Measurements from ENCODE around the gene WFS1. TPM values are rescaled to one million over a fixed set of nuclear protein-coding genes. Genes with fewer than 3 reads are reported as not detected.

Gene WFS1
- total and polyA plus RNA-seq, 9 of the 15 experiments (the other 6 are each of a cell fraction or from before 2014, with no cell fraction given), result 0.01 to 0.29 (median 0.03) TPM; not detected in 5

DNA sequence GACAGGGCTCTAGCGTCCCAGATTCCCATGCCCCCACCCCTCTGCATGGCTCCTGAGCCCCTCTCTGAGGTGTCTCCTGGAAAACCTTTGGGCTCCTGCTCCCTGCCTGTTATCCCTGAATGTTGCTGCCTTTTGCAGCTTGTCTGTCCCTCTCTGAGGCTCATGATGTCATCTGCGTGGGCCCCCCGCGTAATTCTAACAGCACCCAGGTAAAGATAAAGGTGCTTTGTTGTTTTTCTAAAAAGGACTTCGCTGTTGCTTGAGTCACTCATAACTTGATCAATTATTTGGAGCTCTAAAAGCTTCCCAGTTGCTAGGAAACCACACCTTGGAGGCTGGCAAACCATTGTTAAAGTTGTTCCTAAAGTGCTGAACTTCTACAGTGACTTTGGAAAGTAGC lies 36.6 kb downstream of the WFS1 start (continued):
- no peak for TF ChIP-seq NKRF (IDR thresholded peaks at IDR 0.05; ENCODE audit: borderline replicate concordance)

DNA sequence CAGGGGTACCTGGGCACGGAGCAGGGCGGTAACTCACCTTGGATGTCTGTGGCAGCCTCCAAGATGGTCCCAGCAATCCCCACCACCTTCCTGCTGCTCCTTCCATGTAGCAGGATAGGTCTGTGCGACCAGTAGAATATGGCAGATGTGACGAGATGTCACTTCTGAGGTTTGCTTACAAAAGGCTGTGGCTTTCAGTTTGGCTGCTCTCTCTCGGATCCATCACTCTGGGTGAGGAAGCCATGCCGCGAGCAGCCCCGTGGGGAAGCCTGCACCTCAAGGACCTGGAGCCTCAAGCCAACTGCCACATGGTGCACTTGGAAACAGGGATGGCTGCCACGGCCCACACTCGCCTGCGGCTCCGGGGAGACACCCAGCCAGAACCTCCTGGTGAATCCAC lies 37.6 kb downstream of the WFS1 start:
- POLR2A ChIA-PET, result no interaction called here
- Histone ChIP-seq H3K27ac (ENCODE audit: extremely low read depth, low read depth, low read length) (no peak overlapping the region), H3K4me1 (replicated peaks in 1 of 2; ENCODE audit: control insufficient read depth in 2 of 2, insufficient read depth in 2 of 2, low read length in 2 of 2) (peaks cover 0 to 7% of the 10 kb centered on the region in 2 experiments; a peak in 1 of 5 replicates), H2AFZ (ENCODE audit: low read depth, low read length) (no peak overlapping the region), H4K20me1 (replicated peaks; ENCODE audit: control insufficient read depth, insufficient read depth, low read length) (peaks cover 9% of the 10 kb centered on the region; the same call in 1 of the 2 replicates), H3K36me3 (ENCODE audit: control insufficient read depth, insufficient read depth, low read length) (no peaks in the 10 kb centered on the region), H3K9me1 (ENCODE audit: control insufficient read depth, insufficient read depth, low read length) (no peaks in the 10 kb centered on the region), H3K27me3 (ENCODE audit: control insufficient read depth in 2 of 2, insufficient read depth in 2 of 2, low read length in 2 of 2) (peaks cover 5 to 51% of the 10 kb centered on the region in 2 experiments; a peak in 3 of 5 replicates), H3K79me2 (ENCODE audit: control insufficient read depth, insufficient read depth, low read length) (no peaks in the 10 kb centered on the region), H3K9me3 (replicated peaks; ENCODE audit: control insufficient read depth, insufficient read depth, low read depth, low read length) (no peaks in the 10 kb centered on the region), H3K4me3 (no peak overlapping the region), H3K4me2 (ENCODE audit: insufficient read depth, low read length) (no peak overlapping the region), H3K9ac (ENCODE audit: insufficient read depth in 1 of 2, low read depth in 2 of 2, low read length in 2 of 2) (no peak overlapping the region)
- TF ChIP-seq ZNF785 (CRISPR knock-in tag; IDR thresholded peaks at IDR 0.05) (no peak), RBBP5 (IDR thresholded peaks at IDR 0.05; ENCODE audit: borderline replicate concordance, insufficient read depth, low read length, poor library complexity, severe bottlenecking) (no peak), HNRNPH1 (optimal IDR thresholded peaks at IDR 0.05; ENCODE audit: low read depth, low read length) (no peak), FOS (IDR thresholded peaks at IDR 0.05; ENCODE audit: extremely low read depth, insufficient read length) (no peak), ZNF511 (CRISPR knock-in tag; IDR thresholded peaks at IDR 0.05) (no peak)
- intact Hi-C loops (cut with micrococcal nuclease) (no loop called here), in situ Hi-C loops (cut with MboI) (no loop called here)
- ATAC-seq, result no peak
- DNase-seq (ENCODE audit: extremely low read depth in 1 of 4, low spot score in 3 of 4), result no peak
- WGBS (ENCODE audit: insufficient coverage, low coverage, missing lambda C conversion rate), result 1% methylated on average over 9 of the region's 12 CpGs
- CTCF ChIA-PET (ENCODE audit: low intra/inter-chr PET ratio), result no interaction called here
- FAIRE-seq, result no peak
- BruUV-seq (replicated peaks), result no TSS peak

Data from K562 (cell line).